Mesendoderm (in vitro differentiated cells): ENCODE results near the gene KIAA0319L.
A peak's percentile ranks its signal among the peaks of the same experiment; 100 is the strongest.

Experiments
- DNase-seq: peaks from one replicate; pipeline ENCODE4 v3.0.0; 2013
- H2AK5ac ChIP-seq: 2 replicates; pipeline ENCODE4 v1.6.1; 2013; ENCODE audit warnings: low read length, inconsistent platforms
- H2BK120ac ChIP-seq: 2 replicates; pipeline ENCODE4 v1.6.1; 2013; ENCODE audit warnings: low read depth, mild to moderate bottlenecking, low read length, moderate library complexity, mixed read lengths
- H2BK15ac ChIP-seq: replicated peaks from 2 replicates; pipeline ENCODE4 v1.6.1; 2013; ENCODE audit warnings: low read depth, mild to moderate bottlenecking, moderate library complexity
- H2BK5ac ChIP-seq: 2 replicates; pipeline ENCODE4 v1.6.1; 2013; ENCODE audit warnings: low read length, inconsistent platforms
- H3K18ac ChIP-seq: 2 replicates; pipeline ENCODE4 v1.6.1; 2013; ENCODE audit warnings: mild to moderate bottlenecking, low read length, mixed read lengths
- H3K23ac ChIP-seq: one replicate; pipeline ENCODE4 v1.6.1; 2013; ENCODE audit warnings: low read length
- H3K27ac ChIP-seq: 2 replicates; pipeline ENCODE4 v1.5.1; 2013; ENCODE audit warnings: low read depth, mild to moderate bottlenecking, inconsistent platforms, low read length, moderate library complexity
- H3K27me3 ChIP-seq: 2 replicates; pipeline ENCODE4 v1.6.1; 2013; ENCODE audit warnings: low read length, control low read depth, mild to moderate bottlenecking, inconsistent platforms; ENCODE audit not compliant: insufficient read depth, poor library complexity
- H3K36me3 ChIP-seq: 2 replicates; pipeline ENCODE4 v1.6.1; 2013; ENCODE audit warnings: low read length, inconsistent platforms; ENCODE audit not compliant: control insufficient read depth, insufficient read depth
- H3K4ac ChIP-seq: one replicate; pipeline ENCODE4 v1.6.1; 2013; ENCODE audit warnings: low read depth, mild to moderate bottlenecking, low read length, moderate library complexity
- H3K4me1 ChIP-seq: 2 replicates; pipeline ENCODE4 v1.6.1; 2013; ENCODE audit warnings: low read depth, low read length, inconsistent platforms; ENCODE audit not compliant: control insufficient read depth
- H3K4me2 ChIP-seq: 2 replicates; pipeline ENCODE4 v1.6.1; 2013; ENCODE audit warnings: low read length
- H3K4me3 ChIP-seq: 2 replicates; pipeline ENCODE4 v1.5.1; 2013; ENCODE audit warnings: mild to moderate bottlenecking, low read length
- H3K56ac ChIP-seq: one replicate; pipeline ENCODE4 v1.6.1; 2013; ENCODE audit warnings: low read length
- H3K79me1 ChIP-seq: 2 replicates; pipeline ENCODE4 v1.6.1; 2013; ENCODE audit warnings: low read length, inconsistent platforms
- H3K79me2 ChIP-seq: 2 replicates; pipeline ENCODE4 v1.6.1; 2013; ENCODE audit warnings: mild to moderate bottlenecking, low read length; ENCODE audit not compliant: control insufficient read depth, insufficient read depth
- H3K9ac ChIP-seq: 2 replicates; pipeline ENCODE4 v1.6.1; 2013; ENCODE audit warnings: low read length, inconsistent platforms
- H4K5ac ChIP-seq: one replicate; pipeline ENCODE4 v1.6.1; 2013; ENCODE audit warnings: low read length
- H4K8ac ChIP-seq: one replicate; pipeline ENCODE4 v1.6.1; 2013; ENCODE audit warnings: low read depth, mild to moderate bottlenecking, control low read depth, low read length, moderate library complexity
- WGBS: extraction: QIAGEN DNeasy Blood & Tissue Kit; methylation state at CpG from one replicate; pipeline ENCODE4 v1.1.7; 2013; ENCODE audit warnings: low lambda C conversion rate, missing lambda C conversion rate; ENCODE audit not compliant: insufficient coverage; ENCODE audit errors: extremely low coverage; 5-methylcytosine and 5-hydroxymethylcytosine counted together

The KIAA0319L gene

DNA sequence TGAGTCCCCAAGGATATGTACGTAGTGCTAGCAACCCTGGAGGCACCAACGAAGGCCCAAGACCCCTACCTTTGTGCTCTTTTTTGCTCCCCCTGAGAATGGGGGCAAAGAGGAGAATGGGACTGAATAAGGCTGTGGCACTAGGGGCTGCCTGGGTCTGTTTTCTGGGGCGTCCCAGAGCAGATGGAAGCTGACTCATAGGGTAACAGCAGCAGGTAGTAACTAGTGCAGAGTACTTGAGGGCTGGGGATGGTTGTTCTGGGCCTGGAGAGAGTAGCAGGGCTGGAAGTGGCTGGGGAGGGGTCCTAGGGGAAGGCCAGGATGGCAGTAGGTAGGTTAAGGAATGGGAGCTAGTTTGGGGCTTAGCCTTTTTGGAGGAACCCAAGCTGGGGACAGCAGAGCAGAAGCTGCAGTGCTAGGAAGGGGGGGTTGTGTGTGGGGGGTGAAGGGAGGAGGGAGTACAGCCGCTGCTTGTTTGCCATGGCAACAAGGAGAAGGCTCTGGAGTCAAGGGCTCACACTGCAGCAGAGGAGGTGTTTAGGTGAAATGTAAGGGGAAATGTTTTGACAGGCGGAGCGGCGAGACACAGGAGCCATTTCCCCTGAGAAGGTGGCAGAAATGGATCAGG is 2.2 kb upstream of the KIAA0319L start:
- no peak overlapping the region for H2BK120ac ChIP-seq
- H4K5ac ChIP-seq, result no peak overlapping the region
- no CpG with 5 or more reads among the region's 7 CpGs for WGBS

DNA sequence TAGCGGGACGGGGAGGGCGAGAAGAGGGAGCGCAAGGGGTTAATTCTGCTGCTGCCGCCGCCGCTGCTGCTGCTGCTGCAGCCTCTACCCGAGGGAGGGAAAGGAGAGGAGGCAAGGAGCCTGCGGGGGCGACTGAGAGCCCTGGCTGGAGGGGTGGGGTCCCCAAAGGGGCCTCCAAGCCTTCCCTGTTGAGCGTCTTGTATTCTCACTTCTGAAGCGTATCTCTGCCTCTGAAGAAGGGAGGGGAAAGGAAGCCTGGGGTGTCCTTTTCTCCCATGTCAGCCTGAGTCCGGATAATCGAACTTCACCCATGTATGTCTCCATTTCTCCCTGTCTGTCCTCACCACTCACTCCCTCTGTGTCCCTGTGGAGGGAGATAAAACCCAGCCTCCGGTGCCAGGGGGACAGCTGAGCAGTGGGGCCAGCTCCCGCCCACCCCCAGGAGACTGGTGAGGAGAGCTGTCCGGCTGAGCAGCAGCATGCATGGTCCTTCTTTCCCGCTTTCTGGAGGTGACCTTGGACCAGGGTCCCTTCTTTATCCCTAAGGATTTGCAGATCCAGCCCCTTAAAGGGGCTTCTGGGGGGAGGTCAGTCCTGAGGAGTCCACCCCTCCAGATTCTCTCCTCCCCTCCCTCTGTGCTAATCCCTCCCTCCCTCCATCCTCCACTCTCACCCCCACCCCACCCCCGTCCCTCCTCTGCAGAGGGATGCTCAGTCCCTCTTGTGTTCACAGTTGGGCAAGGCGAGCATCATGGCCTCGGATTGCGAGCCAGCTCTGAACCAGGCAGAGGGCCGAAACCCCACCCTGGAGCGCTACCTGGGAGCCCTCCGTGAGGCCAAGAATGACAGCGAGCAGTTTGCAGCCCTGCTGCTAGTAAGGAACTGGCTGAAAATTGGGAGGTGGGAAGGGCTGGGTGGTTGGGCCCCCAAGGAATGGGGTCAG is 1.4 kb upstream of the KIAA0319L start:
- peak; percentile 73 for DNase-seq
- Histone ChIP-seq H2AK5ac (no peak overlapping the region), H4K5ac (no peak overlapping the region), H2BK5ac (no peak overlapping the region), H3K79me1 (peaks cover 19% of the 10 kb centered on the region), H3K9ac (peak overlapping the region; percentile 83), H3K27me3 (no peaks in the 10 kb centered on the region), H2BK120ac (no peak overlapping the region), H3K4me1 (peaks cover 12% of the 10 kb centered on the region), H3K79me2 (peaks cover 15% of the 10 kb centered on the region), H3K4me2 (peak overlapping the region; percentile 91), H4K8ac (no peak overlapping the region), H3K36me3 (peaks cover 3% of the 10 kb centered on the region), H3K18ac (no peak overlapping the region), H3K27ac (no peak overlapping the region), H3K4ac (no peak overlapping the region), H3K56ac (peak overlapping the region; percentile 94), H3K23ac (no peak overlapping the region), H2BK15ac (no peak overlapping the region), H3K4me3 (peak overlapping the region; percentile 72)
- no CpG with 5 or more reads among the region's 26 CpGs for WGBS

More for the DNA sequence above, 2.2 kb upstream of the KIAA0319L start:
- no peak overlapping the region for H4K8ac ChIP-seq
- DNase-seq, result no peak
- peaks cover 15% of the 10 kb centered on the region for H3K79me2 ChIP-seq
- H3K18ac ChIP-seq, result no peak overlapping the region
- H2BK5ac ChIP-seq, result no peak overlapping the region
- H3K4ac ChIP-seq, result no peak overlapping the region
- H2AK5ac ChIP-seq, result no peak overlapping the region
- no peak overlapping the region for H3K4me3 ChIP-seq
- H3K4me1 ChIP-seq, result peaks cover 12% of the 10 kb centered on the region
- no peak overlapping the region for H3K27ac ChIP-seq
- H3K27me3 ChIP-seq, result no peaks in the 10 kb centered on the region
- H3K56ac ChIP-seq, result peak overlapping the region; percentile 37
- peaks cover 19% of the 10 kb centered on the region for H3K79me1 ChIP-seq
- H3K23ac ChIP-seq, result no peak overlapping the region
- H2BK15ac ChIP-seq, result no peak overlapping the region
- H3K9ac ChIP-seq, result no peak overlapping the region
- peaks cover 4% of the 10 kb centered on the region for H3K36me3 ChIP-seq
- H3K4me2 ChIP-seq, result no peak overlapping the region

DNA sequence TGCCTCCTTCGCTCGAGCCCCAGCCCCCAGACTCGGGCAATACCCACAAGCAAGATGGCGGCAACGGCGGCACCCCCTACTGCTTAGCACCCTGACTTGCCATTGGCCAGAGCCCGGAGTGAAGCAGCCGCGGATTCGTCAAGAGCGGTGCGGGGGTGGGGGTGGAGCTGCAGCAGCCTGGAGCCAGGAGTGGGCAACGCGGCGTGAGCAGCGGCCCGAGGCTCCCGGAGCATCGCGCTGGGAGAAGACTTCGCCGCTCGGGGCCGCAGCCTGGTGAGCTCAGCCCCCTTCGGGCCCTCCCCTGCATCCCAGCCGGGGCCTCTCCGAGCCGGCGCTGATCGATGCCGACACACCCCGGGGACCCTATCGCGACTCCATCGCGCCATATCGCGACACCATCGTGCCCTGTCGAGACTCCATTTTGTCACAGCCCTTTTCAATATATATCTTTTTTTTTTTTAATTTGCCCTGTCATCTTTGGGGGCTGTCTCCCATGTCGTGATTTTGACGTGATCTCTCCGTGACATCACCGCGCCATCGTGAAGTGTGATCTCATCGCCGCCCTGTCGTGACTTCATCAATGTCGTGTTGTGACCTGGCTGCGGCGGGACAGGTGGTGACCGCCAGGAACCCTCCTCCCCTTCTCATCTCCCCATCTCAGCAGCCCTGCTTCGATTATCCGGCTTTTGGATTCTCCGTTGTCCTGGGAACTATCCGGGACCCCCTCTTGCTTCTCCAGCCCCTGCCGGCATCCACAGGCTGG is 589 bp upstream of the KIAA0319L start, which contains the start of gene NCDN:
Gene NCDN, plus strand, starts transcription at position 189 of the 763 bp plus-strand sequence. Its CDS starts 392 bp downstream, at position 581.
- Histone ChIP-seq H2BK5ac (peak within 1 kb of the TSS; percentile 75), H3K27me3 (no peaks in the 10 kb centered on the region), H3K4me3 (peak within 1 kb of the TSS; percentile 76), H3K4me2 (peak within 1 kb of the TSS; percentile 97), H4K5ac (peak within 1 kb of the TSS; percentile 66), H3K9ac (peak within 1 kb of the TSS; percentile 83), H2BK120ac (no peak within 1 kb of the TSS), H2BK15ac (no peak within 1 kb of the TSS), H3K79me1 (peaks cover 19% of the 10 kb centered on the region), H3K23ac (no peak within 1 kb of the TSS), H4K8ac (no peak within 1 kb of the TSS), H3K79me2 (peaks cover 15% of the 10 kb centered on the region), H3K36me3 (peaks cover 3% of the 10 kb centered on the region), H3K56ac (peak within 1 kb of the TSS; percentile 96), H2AK5ac (no peak within 1 kb of the TSS), H3K18ac (peak within 1 kb of the TSS; percentile 94), H3K27ac (peak within 1 kb of the TSS; percentile 100), H3K4ac (no peak within 1 kb of the TSS), H3K4me1 (peaks cover 12% of the 10 kb centered on the region)
- DNase-seq, result peak; percentile 99
- no CpG with 5 or more reads among the region's 58 CpGs for WGBS

DNA sequence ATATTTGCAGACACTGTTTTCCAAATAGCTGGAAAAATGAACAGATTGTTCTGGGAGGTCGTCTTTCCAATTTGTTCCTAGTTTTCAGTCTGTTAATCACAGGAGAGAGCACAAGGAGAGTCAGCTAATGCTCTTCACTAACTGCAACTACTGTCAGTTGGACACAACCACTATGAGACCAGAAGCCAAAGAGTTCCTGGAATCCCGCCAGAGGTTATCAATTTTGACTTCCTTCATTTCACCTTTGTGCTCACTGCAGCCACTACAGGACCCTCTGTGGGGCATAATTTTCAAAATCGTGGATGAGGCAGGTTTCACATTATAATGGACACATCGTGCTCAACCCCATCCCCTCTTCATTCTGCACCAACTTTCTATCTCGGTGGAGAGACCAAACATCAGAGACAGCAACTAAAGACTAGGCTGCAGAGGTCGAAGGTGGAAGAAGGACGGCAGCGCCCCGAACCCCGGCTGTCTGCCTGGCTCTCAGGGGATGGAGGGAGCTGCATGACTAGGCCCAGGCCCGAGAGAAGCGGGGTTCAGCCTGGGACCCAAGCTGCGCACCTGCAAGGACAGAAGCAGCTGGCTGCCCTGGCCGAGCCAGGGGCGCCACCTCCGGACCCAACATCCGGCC is 602 bp downstream of the KIAA0319L start:
- no peaks in the 10 kb centered on the region for H3K27me3 ChIP-seq
- H2BK5ac ChIP-seq, result no peak overlapping the region
- H4K5ac ChIP-seq, result no peak overlapping the region
- H3K4ac ChIP-seq, result no peak overlapping the region
- DNase-seq, result no peak
- H4K8ac ChIP-seq, result no peak overlapping the region
- no CpG with 5 or more reads among the region's 17 CpGs for WGBS
- H3K36me3 ChIP-seq, result peaks cover 3% of the 10 kb centered on the region
- peaks cover 15% of the 10 kb centered on the region for H3K79me2 ChIP-seq
- peaks cover 12% of the 10 kb centered on the region for H3K4me1 ChIP-seq
- H3K23ac ChIP-seq, result no peak overlapping the region
- peak overlapping the region; percentile 76 for H3K4me3 ChIP-seq
- H3K27ac ChIP-seq, result peak overlapping the region; percentile 100
- H2BK15ac ChIP-seq, result no peak overlapping the region
- peak overlapping the region; percentile 57 for H3K18ac ChIP-seq
- H3K4me2 ChIP-seq, result peak overlapping the region; percentile 97
- no peak overlapping the region for H2BK120ac ChIP-seq
- peaks cover 19% of the 10 kb centered on the region for H3K79me1 ChIP-seq
- H3K9ac ChIP-seq, result peak overlapping the region; percentile 82
- H3K56ac ChIP-seq, result peak overlapping the region; percentile 96
- H2AK5ac ChIP-seq, result no peak overlapping the region
